HL-60 (cell line): ENCODE results near the gene MARK2.

Source experiments
- DNase-seq, 2 experiments: peaks; one replicate each; pipeline ENCODE4 v3.0.0-alpha.2; 2010 to 2020; ENCODE audit warnings: low read depth in 1 of 2, low spot score in 1 of 2
- H3K27ac ChIP-seq: fragments of 250-450 bp; sonication (Bioruptor Pico); replicated peaks from 2 replicates; pipeline ENCODE4 v1.5.1; 2020; ENCODE audit warnings: mild to moderate bottlenecking, moderate library complexity
- H3K27me3 ChIP-seq: fragments of 250-450 bp; sonication (Bioruptor Pico); 2 replicates; pipeline ENCODE4 v1.5.1; 2021; ENCODE audit warnings: mild to moderate bottlenecking, moderate library complexity; ENCODE audit not compliant: insufficient read depth, poor library complexity, severe bottlenecking
- H3K4me3 ChIP-seq: replicated peaks from 2 replicates; pipeline ENCODE4 v1.5.1; 2011; ENCODE audit warnings: mild to moderate bottlenecking, control low read depth, low read length; ENCODE audit not compliant: insufficient read depth
- GABPA ChIP-seq: IDR thresholded peaks from 2 replicates; pipeline ENCODE4 v1.6.1; 2012; ENCODE audit warnings: low read depth
- POLR2AphosphoS5 ChIP-seq: IDR thresholded peaks from 2 replicates; pipeline ENCODE4 v1.6.1; 2012; ENCODE audit warnings: low read depth
- SPI1 ChIP-seq: IDR thresholded peaks from 2 replicates; pipeline ENCODE4 v1.6.1; 2012; ENCODE audit warnings: low read depth, mild to moderate bottlenecking, borderline replicate concordance
- TF ChIP-seq, protein P1 (sequence below): IDR thresholded peaks from 2 replicates; pipeline ENCODE4 v1.6.1; 2012; ENCODE audit warnings: low read depth; ENCODE audit not compliant: insufficient replicate concordance
- TF ChIP-seq, protein P2 (sequence below): IDR thresholded peaks from one replicate; pipeline ENCODE4 v1.5.1; 2011; ENCODE audit warnings: low read length, control low read depth, inconsistent platforms; ENCODE audit not compliant: insufficient read depth

Gene MARK2

DNA sequence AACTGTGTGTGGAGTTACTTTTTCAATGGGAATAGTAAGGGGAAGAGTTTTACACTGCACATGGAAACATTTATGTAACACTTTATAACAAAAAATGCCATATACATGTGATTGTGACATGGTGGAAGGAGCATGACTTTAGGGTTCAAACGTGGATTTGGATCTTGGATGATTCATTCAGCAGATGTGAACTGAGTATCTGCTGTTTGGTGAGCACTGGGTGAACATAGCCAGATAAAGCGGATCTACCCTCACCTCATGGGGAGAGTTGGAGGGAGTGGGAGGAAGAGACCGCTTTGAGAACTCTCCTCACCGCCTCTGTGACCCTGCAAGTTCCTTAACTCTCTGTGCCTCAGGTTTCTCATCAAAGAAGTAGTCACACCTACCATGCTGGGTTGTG lies 103.0 kb downstream of the MARK2 start:
- no peak overlapping the region for H3K27ac ChIP-seq
- no peak for DNase-seq
- H3K27me3 ChIP-seq: no peaks in the 10 kb centered on the region
- H3K4me3 ChIP-seq: no peak overlapping the region
- TF ChIP-seq, protein P1, sequence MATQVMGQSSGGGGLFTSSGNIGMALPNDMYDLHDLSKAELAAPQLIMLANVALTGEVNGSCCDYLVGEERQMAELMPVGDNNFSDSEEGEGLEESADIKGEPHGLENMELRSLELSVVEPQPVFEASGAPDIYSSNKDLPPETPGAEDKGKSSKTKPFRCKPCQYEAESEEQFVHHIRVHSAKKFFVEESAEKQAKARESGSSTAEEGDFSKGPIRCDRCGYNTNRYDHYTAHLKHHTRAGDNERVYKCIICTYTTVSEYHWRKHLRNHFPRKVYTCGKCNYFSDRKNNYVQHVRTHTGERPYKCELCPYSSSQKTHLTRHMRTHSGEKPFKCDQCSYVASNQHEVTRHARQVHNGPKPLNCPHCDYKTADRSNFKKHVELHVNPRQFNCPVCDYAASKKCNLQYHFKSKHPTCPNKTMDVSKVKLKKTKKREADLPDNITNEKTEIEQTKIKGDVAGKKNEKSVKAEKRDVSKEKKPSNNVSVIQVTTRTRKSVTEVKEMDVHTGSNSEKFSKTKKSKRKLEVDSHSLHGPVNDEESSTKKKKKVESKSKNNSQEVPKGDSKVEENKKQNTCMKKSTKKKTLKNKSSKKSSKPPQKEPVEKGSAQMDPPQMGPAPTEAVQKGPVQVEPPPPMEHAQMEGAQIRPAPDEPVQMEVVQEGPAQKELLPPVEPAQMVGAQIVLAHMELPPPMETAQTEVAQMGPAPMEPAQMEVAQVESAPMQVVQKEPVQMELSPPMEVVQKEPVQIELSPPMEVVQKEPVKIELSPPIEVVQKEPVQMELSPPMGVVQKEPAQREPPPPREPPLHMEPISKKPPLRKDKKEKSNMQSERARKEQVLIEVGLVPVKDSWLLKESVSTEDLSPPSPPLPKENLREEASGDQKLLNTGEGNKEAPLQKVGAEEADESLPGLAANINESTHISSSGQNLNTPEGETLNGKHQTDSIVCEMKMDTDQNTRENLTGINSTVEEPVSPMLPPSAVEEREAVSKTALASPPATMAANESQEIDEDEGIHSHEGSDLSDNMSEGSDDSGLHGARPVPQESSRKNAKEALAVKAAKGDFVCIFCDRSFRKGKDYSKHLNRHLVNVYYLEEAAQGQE: no peak
- no peak for TF ChIP-seq POLR2AphosphoS5
- no peak for TF ChIP-seq GABPA

DNA sequence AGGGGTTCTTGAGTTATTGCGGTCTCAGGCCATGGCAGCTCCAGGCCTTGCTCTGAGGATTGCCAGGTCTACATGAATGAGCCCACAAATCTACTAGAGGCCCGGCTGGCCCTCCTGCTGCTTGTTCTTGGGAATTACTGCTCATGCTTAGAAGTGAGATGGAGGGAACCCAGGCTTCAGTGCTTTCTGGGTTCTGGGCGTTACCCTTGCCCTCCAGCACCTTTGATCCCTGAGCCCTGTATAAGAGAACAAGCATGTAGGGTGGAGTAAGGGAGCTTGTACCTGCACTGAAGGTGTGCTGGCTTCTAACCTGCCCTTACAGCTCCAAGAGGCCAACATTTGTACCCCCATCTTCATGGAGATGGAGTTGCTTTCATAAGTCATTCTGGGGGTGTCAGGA lies 103.9 kb downstream of the MARK2 start:
- Histone ChIP-seq H3K27me3 (no peaks in the 10 kb centered on the region), H3K4me3 (no peak overlapping the region), H3K27ac (no peak overlapping the region)
- no peak for DNase-seq
- TF ChIP-seq, protein P2, sequence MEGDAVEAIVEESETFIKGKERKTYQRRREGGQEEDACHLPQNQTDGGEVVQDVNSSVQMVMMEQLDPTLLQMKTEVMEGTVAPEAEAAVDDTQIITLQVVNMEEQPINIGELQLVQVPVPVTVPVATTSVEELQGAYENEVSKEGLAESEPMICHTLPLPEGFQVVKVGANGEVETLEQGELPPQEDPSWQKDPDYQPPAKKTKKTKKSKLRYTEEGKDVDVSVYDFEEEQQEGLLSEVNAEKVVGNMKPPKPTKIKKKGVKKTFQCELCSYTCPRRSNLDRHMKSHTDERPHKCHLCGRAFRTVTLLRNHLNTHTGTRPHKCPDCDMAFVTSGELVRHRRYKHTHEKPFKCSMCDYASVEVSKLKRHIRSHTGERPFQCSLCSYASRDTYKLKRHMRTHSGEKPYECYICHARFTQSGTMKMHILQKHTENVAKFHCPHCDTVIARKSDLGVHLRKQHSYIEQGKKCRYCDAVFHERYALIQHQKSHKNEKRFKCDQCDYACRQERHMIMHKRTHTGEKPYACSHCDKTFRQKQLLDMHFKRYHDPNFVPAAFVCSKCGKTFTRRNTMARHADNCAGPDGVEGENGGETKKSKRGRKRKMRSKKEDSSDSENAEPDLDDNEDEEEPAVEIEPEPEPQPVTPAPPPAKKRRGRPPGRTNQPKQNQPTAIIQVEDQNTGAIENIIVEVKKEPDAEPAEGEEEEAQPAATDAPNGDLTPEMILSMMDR: no peak
- TF ChIP-seq, protein P1: no peak
- no peak for TF ChIP-seq GABPA
- no peak for TF ChIP-seq POLR2AphosphoS5
- TF ChIP-seq SPI1: no peak

- DNase-seq: no peak
- no peak overlapping the region for H3K4me3 ChIP-seq
- H3K27ac ChIP-seq: no peak overlapping the region
- TF ChIP-seq GABPA (no peak), POLR2AphosphoS5 (no peak), SPI1 (no peak)
- TF ChIP-seq, protein P1: no peak
- TF ChIP-seq, protein P2: no peak
- H3K27me3 ChIP-seq: no peaks in the 10 kb centered on the region
Measured at GRCh38 chr11:63944987-63945386, 106.1 kb downstream of the MARK2 start.
